ENCODE data around the gene C22orf42. TPM values are rescaled to one million over a fixed set of nuclear protein-coding genes. Genes with fewer than 3 reads are reported as not detected.

C22orf42 gene, protein sequence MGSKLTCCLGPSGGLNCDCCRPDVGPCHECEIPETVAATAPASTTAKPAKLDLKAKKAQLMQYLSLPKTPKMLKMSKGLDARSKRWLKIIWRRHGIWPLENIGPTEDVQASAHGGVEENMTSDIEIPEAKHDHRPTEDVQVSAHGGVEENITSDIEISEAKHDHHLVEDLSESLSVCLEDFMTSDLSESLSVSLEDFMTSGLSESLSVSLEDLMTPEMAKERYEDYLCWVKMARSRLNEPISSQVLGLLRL
- not detected for total RNA-seq
- under 1 TPM in 1 of 2 donors, not detected in 1; 0.05 TPM for polyA plus RNA-seq
- long read RNA-seq, donor 1: 0 reads
- long read RNA-seq, donor 2: 0 reads
- long read RNA-seq, donor 3: 0 reads
- long read RNA-seq, donor 4: 0 reads
- long read RNA-seq, donor 5: 0 reads

DNA sequence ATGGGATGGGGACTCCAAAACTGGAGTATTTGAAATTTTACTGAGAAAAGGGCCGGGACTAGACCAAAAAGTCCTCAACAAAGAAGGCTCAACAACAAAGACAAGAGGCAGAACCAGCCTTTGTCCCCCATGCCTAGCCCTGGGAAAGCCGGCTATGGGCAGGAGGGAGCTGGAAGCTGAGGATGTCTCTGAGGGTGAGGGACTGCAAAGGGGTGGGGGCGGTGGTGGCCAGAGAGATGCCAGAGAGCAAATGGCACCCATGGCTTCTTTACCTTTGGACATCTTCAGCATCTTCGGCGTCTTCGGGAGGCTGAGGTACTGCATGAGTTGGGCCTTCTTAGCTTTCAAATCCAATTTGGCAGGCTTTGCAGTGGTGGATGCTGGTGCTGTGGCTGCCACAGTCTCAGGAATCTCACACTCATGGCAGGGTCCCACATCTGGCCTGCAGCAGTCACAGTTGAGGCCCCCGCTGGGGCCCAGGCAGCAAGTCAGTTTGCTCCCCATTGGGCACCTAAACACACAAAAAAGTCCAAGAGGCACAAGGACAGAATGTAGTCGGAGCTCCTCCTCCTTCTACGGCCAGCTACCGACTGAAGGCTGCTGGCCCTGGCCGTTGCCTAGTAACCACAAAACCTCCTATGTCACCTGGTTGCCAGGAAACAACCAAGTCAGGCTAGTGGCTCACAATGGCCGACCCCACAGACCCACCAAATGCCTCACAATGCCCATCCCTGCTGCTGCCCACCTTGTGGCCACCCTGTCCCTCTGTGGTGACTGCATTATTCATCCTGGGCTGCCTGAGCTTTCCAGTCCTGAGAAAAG, at the start of gene C22orf42:
Gene C22orf42 (minus strand): TSS at position 592 of the 822 bp plus-strand sequence. CDS start 88 bp downstream, at position 504.
- 79 to 88% methylated on average over 12 of the region's 12 CpGs for WGBS, 2 donors

DNA sequence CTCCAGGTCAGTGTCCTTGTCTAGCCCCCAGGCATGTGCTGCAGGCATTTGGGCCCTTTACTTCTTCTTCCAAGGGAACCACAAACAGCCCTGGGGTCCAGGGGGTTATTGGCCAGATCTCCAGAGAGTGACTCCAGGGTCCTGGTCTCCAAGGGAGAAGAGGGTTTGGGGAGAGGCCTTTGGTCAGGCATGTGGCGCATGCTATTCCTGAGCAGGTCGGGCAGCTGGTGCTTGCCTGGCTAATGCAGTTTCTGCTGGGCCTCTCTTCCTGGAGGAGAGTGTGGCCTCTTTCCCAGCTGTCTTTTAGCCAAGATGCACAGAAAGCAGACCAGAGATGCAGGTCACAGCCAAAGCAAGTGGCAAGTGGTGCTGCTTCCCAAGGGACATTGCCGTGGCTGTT, 49.6 kb upstream of the C22orf42 start:
- peaks cover 0 to 3% (median 0%) of the 10 kb centered on the region in 4 donors for H3K9me3 ChIP-seq (ENCODE audit: control insufficient read depth in 4 of 4, insufficient read depth in 3 of 4, low read length in 3 of 4)
- H3K36me3 ChIP-seq (ENCODE audit: control insufficient read depth in 4 of 4, insufficient read depth in 4 of 4, low read length in 4 of 4): no peaks in the 10 kb centered on the region
- H3K27me3 ChIP-seq (ENCODE audit: control insufficient read depth in 3 of 3, insufficient read depth in 3 of 3, low read length in 2 of 3): peaks cover 0 to 6% (median 4%) of the 10 kb centered on the region in 3 donors
- 93 to 94% methylated on average over 3 of the region's 3 CpGs for WGBS, 2 donors
- no peak overlapping the region for H3K27ac ChIP-seq (ENCODE audit: low read depth in 1 of 2, low read length in 1 of 2)
- TF ChIP-seq, protein P1, sequence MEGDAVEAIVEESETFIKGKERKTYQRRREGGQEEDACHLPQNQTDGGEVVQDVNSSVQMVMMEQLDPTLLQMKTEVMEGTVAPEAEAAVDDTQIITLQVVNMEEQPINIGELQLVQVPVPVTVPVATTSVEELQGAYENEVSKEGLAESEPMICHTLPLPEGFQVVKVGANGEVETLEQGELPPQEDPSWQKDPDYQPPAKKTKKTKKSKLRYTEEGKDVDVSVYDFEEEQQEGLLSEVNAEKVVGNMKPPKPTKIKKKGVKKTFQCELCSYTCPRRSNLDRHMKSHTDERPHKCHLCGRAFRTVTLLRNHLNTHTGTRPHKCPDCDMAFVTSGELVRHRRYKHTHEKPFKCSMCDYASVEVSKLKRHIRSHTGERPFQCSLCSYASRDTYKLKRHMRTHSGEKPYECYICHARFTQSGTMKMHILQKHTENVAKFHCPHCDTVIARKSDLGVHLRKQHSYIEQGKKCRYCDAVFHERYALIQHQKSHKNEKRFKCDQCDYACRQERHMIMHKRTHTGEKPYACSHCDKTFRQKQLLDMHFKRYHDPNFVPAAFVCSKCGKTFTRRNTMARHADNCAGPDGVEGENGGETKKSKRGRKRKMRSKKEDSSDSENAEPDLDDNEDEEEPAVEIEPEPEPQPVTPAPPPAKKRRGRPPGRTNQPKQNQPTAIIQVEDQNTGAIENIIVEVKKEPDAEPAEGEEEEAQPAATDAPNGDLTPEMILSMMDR (IDR thresholded peaks at IDR 0.05; ENCODE audit: control extremely low read depth, extremely low read depth): no peak
- DNase-seq (no peak), ATAC-seq (ENCODE audit: insufficient read depth, low FRiP score) (no peak)
- H3K4me1 ChIP-seq (ENCODE audit: control insufficient read depth in 5 of 5, insufficient read depth in 5 of 5, low read length in 5 of 5): peaks cover 0 to 7% (median 0%) of the 10 kb centered on the region in 5 donors
- H3K9ac ChIP-seq (ENCODE audit: insufficient read depth in 1 of 2, low read length in 2 of 2): no peak overlapping the region
- no peak overlapping the region for H3K4me3 ChIP-seq

More for the DNA sequence above, at the start of gene C22orf42:
- H3K36me3 ChIP-seq (ENCODE audit: control insufficient read depth in 4 of 4, insufficient read depth in 4 of 4, low read length in 4 of 4): no peaks in the 10 kb centered on the region
- no peak for ATAC-seq (ENCODE audit: insufficient read depth, low FRiP score)
- no peak for DNase-seq
- no peak within 1 kb of the TSS for H3K9ac ChIP-seq (ENCODE audit: insufficient read depth in 1 of 2, low read length in 2 of 2)
- peaks cover 0 to 8% (median 0%) of the 10 kb centered on the region in 3 donors for H3K27me3 ChIP-seq (ENCODE audit: control insufficient read depth in 3 of 3, insufficient read depth in 3 of 3, low read length in 2 of 3)
- H3K4me1 ChIP-seq (ENCODE audit: control insufficient read depth in 5 of 5, insufficient read depth in 5 of 5, low read length in 5 of 5): no peaks in the 10 kb centered on the region
- TF ChIP-seq, protein P1 (IDR thresholded peaks at IDR 0.05; ENCODE audit: control extremely low read depth, extremely low read depth): no peak
- H3K27ac ChIP-seq (ENCODE audit: low read depth in 1 of 2, low read length in 1 of 2): no peak within 1 kb of the TSS
- no peaks in the 10 kb centered on the region for H3K9me3 ChIP-seq (ENCODE audit: control insufficient read depth in 4 of 4, insufficient read depth in 3 of 4, low read length in 3 of 4)
- H3K4me3 ChIP-seq: no peak within 1 kb of the TSS

DNA sequence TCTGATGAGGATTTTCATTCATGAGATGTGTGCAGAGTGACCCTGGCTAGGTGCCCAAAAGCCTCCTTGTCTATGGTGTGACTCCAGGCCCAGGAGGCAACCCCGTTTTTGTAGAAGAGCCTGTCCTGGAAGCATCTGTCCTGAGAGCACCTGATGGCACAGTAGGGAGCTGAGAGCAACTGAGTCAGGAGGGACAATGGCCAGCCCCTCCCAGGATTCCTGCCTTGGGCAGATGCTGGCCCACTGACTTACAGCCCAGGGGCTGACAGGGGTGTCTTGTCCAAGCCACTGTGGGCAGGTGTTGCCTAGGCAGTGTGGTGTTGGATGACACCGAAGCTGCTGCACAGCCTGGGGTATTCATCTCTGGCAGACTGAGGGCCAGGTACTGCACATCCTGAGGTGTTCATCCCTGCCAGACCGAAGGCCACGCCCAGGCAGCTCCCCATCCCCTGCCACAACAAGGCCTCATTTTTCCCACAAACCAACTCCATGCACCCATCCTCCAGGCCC, 48.9 kb upstream of the C22orf42 start:
- Histone ChIP-seq H3K4me1 (ENCODE audit: control insufficient read depth in 5 of 5, insufficient read depth in 5 of 5, low read length in 5 of 5) (peaks cover 0 to 12% (median 0%) of the 10 kb centered on the region in 5 donors), H3K9ac (ENCODE audit: insufficient read depth in 1 of 2, low read length in 2 of 2) (no peak overlapping the region), H3K9me3 (ENCODE audit: control insufficient read depth in 4 of 4, insufficient read depth in 3 of 4, low read length in 3 of 4) (peaks cover 0 to 3% (median 0%) of the 10 kb centered on the region in 4 donors), H3K4me3 (no peak overlapping the region), H3K27me3 (ENCODE audit: control insufficient read depth in 3 of 3, insufficient read depth in 3 of 3, low read length in 2 of 3) (peaks cover 0 to 11% (median 10%) of the 10 kb centered on the region in 3 donors), H3K27ac (ENCODE audit: low read depth in 1 of 2, low read length in 1 of 2) (no peak overlapping the region), H3K36me3 (ENCODE audit: control insufficient read depth in 4 of 4, insufficient read depth in 4 of 4, low read length in 4 of 4) (no peaks in the 10 kb centered on the region)
- ATAC-seq (ENCODE audit: insufficient read depth, low FRiP score) (no peak), DNase-seq (no peak)
- WGBS, 2 donors: 74 to 90% methylated on average over 4 of the region's 4 CpGs
- TF ChIP-seq, protein P1 (IDR thresholded peaks at IDR 0.05; ENCODE audit: control extremely low read depth, extremely low read depth): no peak

Data from lung (tissue), 16 donors.